Stimulated activated naive CD8-positive, alpha-beta T cell treated with anti-CD3 and anti-CD28 coated beads, Interleukin-15, Interleukin-2, amounts not matched to agents 100 U/mL and 50 U/mL, for 24 hours (primary cell): Measurements from ENCODE around the gene L3HYPDH.
A peak's percentile ranks its signal among the peaks of the same experiment; 100 is the strongest.

ENCODE experiments used
- ATAC-seq: fragments of 150-1000 bp; cut with Tn5 transposase; one replicate; pipeline ENCODE4 v1.10.0; 2021
- DNase-seq: peaks from one replicate; pipeline ENCODE4 v3.0.0; 2021

Gene L3HYPDH

DNA sequence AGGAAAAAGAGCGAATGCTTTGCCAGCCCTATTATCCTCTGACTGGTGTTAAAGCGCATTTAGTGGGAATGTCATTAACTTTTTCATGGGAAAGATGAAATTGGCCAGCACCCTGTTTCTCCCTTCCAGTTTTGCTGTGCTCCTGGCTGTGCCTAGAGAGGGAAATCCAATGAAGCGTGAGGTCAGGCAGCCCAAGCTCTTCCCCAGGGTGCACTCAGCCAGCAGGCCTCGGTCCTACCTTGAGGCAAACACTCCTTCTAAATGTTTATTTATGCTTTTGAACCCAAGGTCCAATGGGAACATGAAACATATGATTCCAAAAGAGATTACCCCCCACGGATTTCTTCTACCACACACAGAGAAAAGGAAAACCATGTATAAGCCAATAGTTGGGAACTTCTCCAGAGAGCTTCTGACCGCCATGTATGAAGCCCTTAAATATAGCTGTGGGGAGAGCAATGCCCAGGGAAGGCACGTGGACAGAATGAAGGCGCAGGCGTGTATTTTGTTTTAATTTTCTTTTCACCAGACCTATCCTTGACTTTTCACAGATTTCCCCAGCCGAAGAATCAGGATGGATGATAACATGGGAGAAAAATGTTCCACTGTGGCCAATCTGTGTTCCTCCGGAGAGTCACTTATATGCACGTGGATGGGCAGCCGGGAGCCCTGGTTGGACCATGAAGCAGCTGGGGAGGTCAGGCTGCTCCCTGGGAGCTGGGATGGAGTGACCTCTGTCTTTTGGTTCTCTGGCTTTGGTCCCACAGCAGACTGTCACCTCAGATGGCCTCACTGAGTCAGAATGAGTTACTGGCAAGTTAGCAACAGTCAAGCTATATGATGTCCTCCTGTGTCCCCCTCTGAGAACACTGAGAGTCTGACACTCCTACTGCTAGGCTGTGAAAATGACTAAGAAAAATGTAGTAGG lies 56.3 kb downstream of the L3HYPDH start:
- no peak for DNase-seq
- ATAC-seq = peak; percentile 46

DNA sequence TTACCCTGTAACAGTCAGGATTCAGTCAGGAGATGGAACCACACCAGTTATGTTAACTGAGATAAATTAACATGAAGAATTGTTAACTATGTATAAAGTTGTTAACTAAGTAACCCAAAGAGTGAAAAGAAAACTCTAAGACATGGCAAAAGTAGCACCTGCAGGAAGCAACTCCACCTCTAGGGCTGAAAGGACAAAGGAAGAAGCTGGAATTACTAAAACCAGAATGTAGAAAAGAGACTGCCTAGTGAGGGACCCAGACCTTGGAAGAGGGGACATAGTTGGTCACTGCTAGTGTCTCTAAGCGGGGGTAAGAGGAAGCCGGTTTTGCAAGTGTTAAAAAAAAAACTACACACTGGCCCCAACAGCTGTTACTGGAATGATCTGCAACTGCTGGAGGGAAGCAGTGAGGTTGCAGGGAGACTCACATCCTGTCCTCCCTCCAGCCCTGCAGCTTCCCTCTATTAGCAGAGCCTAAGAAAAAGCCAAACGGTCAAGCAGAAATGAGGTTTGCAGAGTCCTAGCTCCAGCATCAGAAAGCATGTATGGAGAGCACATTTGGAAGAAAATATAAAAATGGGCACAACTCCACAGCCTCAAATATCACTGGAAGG lies 58.8 kb downstream of the L3HYPDH start:
- ATAC-seq (no peak), DNase-seq (no peak)

DNA sequence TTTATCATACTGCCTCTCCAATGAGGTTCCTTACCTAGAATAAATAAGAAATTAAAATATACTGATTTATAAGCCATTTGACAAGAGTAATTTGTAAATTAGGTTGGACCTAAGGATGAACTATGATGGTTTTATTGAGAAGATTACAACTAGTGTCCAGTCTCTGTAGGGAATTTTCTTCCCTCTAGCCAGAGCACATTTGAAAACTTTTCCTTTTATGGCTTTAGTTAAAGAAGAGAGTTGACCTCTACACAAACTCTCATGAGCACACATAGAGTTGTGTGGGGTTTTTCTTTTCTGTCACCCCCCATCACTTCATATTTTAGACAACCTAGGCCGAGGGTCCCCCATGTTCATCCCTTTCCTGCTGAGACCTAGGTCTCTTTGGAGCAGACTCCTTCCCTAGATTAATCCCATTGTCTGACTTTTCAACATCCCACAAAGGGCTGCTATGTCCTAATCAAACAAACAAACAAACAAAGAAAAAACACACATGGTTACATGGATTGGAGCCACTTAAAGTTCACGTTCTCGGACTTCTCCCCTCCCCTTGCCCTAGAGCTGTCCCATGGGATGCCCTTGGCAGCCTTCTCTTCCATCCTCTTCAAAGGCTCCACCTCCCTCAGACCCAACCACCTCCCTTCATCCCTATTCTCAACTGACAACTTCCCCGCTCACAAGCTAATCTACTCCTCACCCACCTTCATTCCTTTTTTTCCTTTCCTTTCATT lies 59.7 kb downstream of the L3HYPDH start:
- DNase-seq (no peak), ATAC-seq (no peak)
